ENCODE data around the gene MAML3.

Gene MAML3

GRCh38 chr4:140156529-140157171 is 2.7 kb upstream of the MAML3 start:
- no peak for DNase-seq

GRCh38 chr4:140154572-140154891 is 548 bp upstream of the MAML3 start:
- no peak for DNase-seq

- DNase-seq, result peak in 1 of 56 donors; percentile 61
These were observed 616 bp downstream of the MAML3 start for GRCh38 chr4:140153419-140153717.

- DNase-seq, result peak in 50 of 56 donors; percentile 2 to 76 (median 36)
These were observed 1.1 kb downstream of the MAML3 start for GRCh38 chr4:140152751-140153418.

- peak in 40 of 56 donors; percentile 1 to 80 (median 58) for DNase-seq
These were observed 1.8 kb downstream of the MAML3 start for GRCh38 chr4:140152013-140152703.

- DNase-seq, result peak in 49 of 56 donors; percentile 15 to 80 (median 52)
These were observed 2.3 kb downstream of the MAML3 start for GRCh38 chr4:140151699-140152012.

- peak in 55 of 56 donors; percentile 12 to 90 (median 67) for DNase-seq
These were observed 2.9 kb downstream of the MAML3 start for GRCh38 chr4:140150886-140151698.

GRCh38 chr4:140150636-140150885 is 3.4 kb downstream of the MAML3 start:
- peak in 12 of 56 donors; percentile 31 to 77 (median 60) for DNase-seq

- DNase-seq, result peak in 45 of 56 donors; percentile 4 to 71 (median 36)
These were observed 3.9 kb downstream of the MAML3 start for GRCh38 chr4:140149846-140150635.

GRCh38 chr4:140144050-140144449 is 9.9 kb downstream of the MAML3 start:
- DNase-seq, result no peak

GRCh38 chr4:140141210-140141835 is 12.7 kb downstream of the MAML3 start:
- no peak for DNase-seq

- DNase-seq, result no peak
These were observed 13.4 kb downstream of the MAML3 start for GRCh38 chr4:140140566-140140965.

GRCh38 chr4:140138428-140138827 is 15.6 kb downstream of the MAML3 start:
- no peak for DNase-seq

- DNase-seq, result no peak
These were observed 16.3 kb downstream of the MAML3 start for GRCh38 chr4:140137671-140138070.

- DNase-seq, result no peak
These were observed 17.5 kb downstream of the MAML3 start for GRCh38 chr4:140136509-140136908.

- DNase-seq, result peak in 39 of 56 donors; percentile 1 to 69 (median 26)
These were observed 18.4 kb downstream of the MAML3 start for GRCh38 chr4:140135529-140136088.

- DNase-seq, result no peak
These were observed 19.1 kb downstream of the MAML3 start for GRCh38 chr4:140134746-140135425.

GRCh38 chr4:140133576-140133975 is 20.4 kb downstream of the MAML3 start:
- DNase-seq, result no peak

- no peak for DNase-seq
These were observed 22.2 kb downstream of the MAML3 start for GRCh38 chr4:140131675-140132229.

GRCh38 chr4:140130677-140131076 is 23.3 kb downstream of the MAML3 start:
- no peak for DNase-seq
